ENCODE data around the gene RABGAP1L.
"Not testable (repeated sequence)": the region's sequence is repeated elsewhere in the genome, so short reads cannot be mapped to it uniquely, and the experiment has no call there.

The RABGAP1L gene

GRCh38 chr1:174398246-174398645, 238.9 kb downstream of the RABGAP1L start:
- DNase-seq = no peak

- DNase-seq = no peak
Measured at GRCh38 chr1:174399211-174399610, 239.9 kb downstream of the RABGAP1L start.

- DNase-seq = no peak
Measured at GRCh38 chr1:174401075-174401474, 241.8 kb downstream of the RABGAP1L start.

GRCh38 chr1:174405219-174405618, 245.9 kb downstream of the RABGAP1L start:
- DNase-seq = no peak

GRCh38 chr1:174406421-174406820, 247.1 kb downstream of the RABGAP1L start:
- no peak for DNase-seq

GRCh38 chr1:174407665-174408064, 248.3 kb downstream of the RABGAP1L start:
- no peak for DNase-seq

GRCh38 chr1:174408146-174408545, 248.8 kb downstream of the RABGAP1L start:
- DNase-seq = no peak

GRCh38 chr1:174409801-174410200, 250.5 kb downstream of the RABGAP1L start:
- not testable (repeated sequence) for DNase-seq

- no peak for DNase-seq
Measured at GRCh38 chr1:174413632-174414031, 254.3 kb downstream of the RABGAP1L start.

- DNase-seq = no peak
Measured at GRCh38 chr1:174414203-174414602, 254.9 kb downstream of the RABGAP1L start.

GRCh38 chr1:174415506-174415905, 256.2 kb downstream of the RABGAP1L start:
- no peak for DNase-seq

- no peak for DNase-seq
Measured at GRCh38 chr1:174417921-174418320, 258.6 kb downstream of the RABGAP1L start.

- no peak for DNase-seq
Measured at GRCh38 chr1:174425121-174425520, 265.8 kb downstream of the RABGAP1L start.

- DNase-seq = no peak
Measured at GRCh38 chr1:174426153-174426552, 266.8 kb downstream of the RABGAP1L start.

- no peak for DNase-seq
Measured at GRCh38 chr1:174428033-174428432, 268.7 kb downstream of the RABGAP1L start.

- DNase-seq = no peak
Measured at GRCh38 chr1:174428739-174429138, 269.4 kb downstream of the RABGAP1L start.

- peak; percentile 9 for DNase-seq
Measured at GRCh38 chr1:174433451-174433850, 274.1 kb downstream of the RABGAP1L start.

- no peak for DNase-seq
Measured at GRCh38 chr1:174445351-174445750, 286.0 kb downstream of the RABGAP1L start.

- no peak for DNase-seq
Measured at GRCh38 chr1:174445817-174446216, 286.5 kb downstream of the RABGAP1L start.

- no peak for DNase-seq
Measured at GRCh38 chr1:174447866-174448530, 288.7 kb downstream of the RABGAP1L start, which contains the start of gene GPR52. Gene GPR52, plus strand, starts transcription at chr1:174447964. Its CDS starts 148 bp downstream, at chr1:174448112.

GRCh38 chr1:174448531-174448883, 289.2 kb downstream of the RABGAP1L start:
- no peak for DNase-seq

GRCh38 chr1:174448974-174449373, 289.7 kb downstream of the RABGAP1L start:
- no peak for DNase-seq

GRCh38 chr1:174451408-174451807, 292.1 kb downstream of the RABGAP1L start:
- DNase-seq = no peak

GRCh38 chr1:174465855-174466254, 306.5 kb downstream of the RABGAP1L start:
- DNase-seq = no peak

- no peak for DNase-seq
Measured at GRCh38 chr1:174466607-174467006, 307.3 kb downstream of the RABGAP1L start.
